H9 (cell line): ENCODE measurements around the gene FAT2. TPM values are rescaled to one million over a fixed set of nuclear protein-coding genes. Genes with fewer than 3 reads are reported as not detected.

Source experiments
- DNase-seq: peaks from one replicate; pipeline ENCODE4 v3.0.0-alpha.2; 2017
- H2AFZ ChIP-seq: one replicate; pipeline ENCODE4 v1.6.1; 2013; ENCODE audit warnings: mild to moderate bottlenecking, low read length, control low read depth, moderate library complexity
- H2AK5ac ChIP-seq: 2 replicates; pipeline ENCODE4 v1.6.1; 2013; ENCODE audit warnings: low read length, control low read depth, mixed read lengths; ENCODE audit not compliant: insufficient read length
- H2BK120ac ChIP-seq: one replicate; pipeline ENCODE4 v1.6.1; 2013; ENCODE audit warnings: low read depth, mild to moderate bottlenecking, low read length, control low read depth, inconsistent platforms; ENCODE audit not compliant: poor library complexity, severe bottlenecking
- H2BK12ac ChIP-seq: 2 replicates; pipeline ENCODE4 v1.6.1; 2013; ENCODE audit warnings: low read length, control low read depth, mixed read lengths, low read depth; ENCODE audit not compliant: insufficient read length
- H2BK15ac ChIP-seq: 2 replicates; pipeline ENCODE4 v1.6.1; 2013; ENCODE audit warnings: low read depth, low read length, control low read depth
- H2BK20ac ChIP-seq: one replicate; pipeline ENCODE4 v1.6.1; 2013; ENCODE audit warnings: low read depth, mild to moderate bottlenecking, low read length, control low read depth, inconsistent platforms; ENCODE audit not compliant: poor library complexity, severe bottlenecking
- H2BK5ac ChIP-seq: 2 replicates; pipeline ENCODE4 v1.6.1; 2013; ENCODE audit warnings: low read length, control low read depth, mixed read lengths; ENCODE audit not compliant: insufficient read length
- H3K14ac ChIP-seq: 2 replicates; pipeline ENCODE4 v1.6.1; 2013; ENCODE audit warnings: low read length, control low read depth; ENCODE audit not compliant: insufficient read depth
- H3K18ac ChIP-seq: 2 replicates; pipeline ENCODE4 v1.6.1; 2013; ENCODE audit warnings: low read depth, mild to moderate bottlenecking, mixed read lengths, low read length, control low read depth; ENCODE audit not compliant: insufficient read length
- H3K23ac ChIP-seq: 2 replicates; pipeline ENCODE4 v1.6.1; 2013; ENCODE audit warnings: low read length, control low read depth, mixed read lengths, low read depth; ENCODE audit not compliant: insufficient read length
- H3K23me2 ChIP-seq: 2 replicates; pipeline ENCODE4 v1.6.1; 2013; ENCODE audit warnings: low read depth, mild to moderate bottlenecking, mixed read lengths, low read length, control low read depth; ENCODE audit not compliant: insufficient read length, poor library complexity, severe bottlenecking
- H3K27ac ChIP-seq: 2 replicates; pipeline ENCODE4 v1.5.1; 2013; ENCODE audit warnings: low read length, control low read depth, mixed read lengths, low read depth; ENCODE audit not compliant: insufficient read length
- H3K27me3 ChIP-seq: 2 replicates; pipeline ENCODE4 v1.6.1; 2013; ENCODE audit warnings: low read length, control low read depth, inconsistent platforms; ENCODE audit not compliant: insufficient read depth
- H3K4ac ChIP-seq: 2 replicates; pipeline ENCODE4 v1.6.1; 2013; ENCODE audit warnings: low read depth, mild to moderate bottlenecking, control low read depth, inconsistent platforms, low read length, moderate library complexity
- H3K4me1 ChIP-seq: 2 replicates; pipeline ENCODE4 v1.6.1; 2013; ENCODE audit warnings: low read length, control low read depth, inconsistent platforms; ENCODE audit not compliant: insufficient read depth
- H3K4me2 ChIP-seq: 2 replicates; pipeline ENCODE4 v1.6.1; 2013; ENCODE audit warnings: low read length, control low read depth, mixed read lengths; ENCODE audit not compliant: insufficient read length, insufficient read depth
- H3K56ac ChIP-seq: 2 replicates; pipeline ENCODE4 v1.6.1; 2013; ENCODE audit warnings: low read depth, mild to moderate bottlenecking, mixed read lengths, low read length, control low read depth; ENCODE audit not compliant: insufficient read length
- H3K79me1 ChIP-seq: 2 replicates; pipeline ENCODE4 v1.6.1; 2013; ENCODE audit warnings: low read depth, mild to moderate bottlenecking, moderate library complexity, low read length, control low read depth, inconsistent platforms; ENCODE audit not compliant: insufficient read depth, poor library complexity, severe bottlenecking
- H3K79me2 ChIP-seq: 2 replicates; pipeline ENCODE4 v1.6.1; 2013; ENCODE audit warnings: low read length, control low read depth, inconsistent platforms; ENCODE audit not compliant: insufficient read depth
- H3K9ac ChIP-seq: 2 replicates; pipeline ENCODE4 v1.6.1; 2013; ENCODE audit warnings: low read length, control low read depth, mixed read lengths; ENCODE audit not compliant: insufficient read length; ENCODE audit errors: extremely low read depth
- H3K9me3 ChIP-seq: one replicate; pipeline ENCODE4 v1.6.1; 2013; ENCODE audit warnings: low read depth, low read length, inconsistent platforms; ENCODE audit not compliant: control insufficient read depth
- H3T11ph ChIP-seq: one replicate; pipeline ENCODE4 v1.6.1; 2013; ENCODE audit warnings: mild to moderate bottlenecking, low read length, control low read depth, inconsistent platforms
- H4K20me1 ChIP-seq: one replicate; pipeline ENCODE4 v1.6.1; 2013; ENCODE audit not compliant: control insufficient read depth, insufficient read length, insufficient read depth
- H4K5ac ChIP-seq: 2 replicates; pipeline ENCODE4 v1.6.1; 2013; ENCODE audit warnings: low read depth, mild to moderate bottlenecking, mixed read lengths, low read length, control low read depth; ENCODE audit not compliant: insufficient read length
- H4K8ac ChIP-seq: replicated peaks from 2 replicates; pipeline ENCODE4 v1.6.1; 2013; ENCODE audit warnings: low read length, control low read depth, mixed read lengths, low read depth; ENCODE audit not compliant: insufficient read length
- H4K91ac ChIP-seq: 2 replicates; pipeline ENCODE4 v1.6.1; 2013; ENCODE audit warnings: low read depth, mild to moderate bottlenecking, moderate library complexity, mixed read lengths, low read length, control low read depth; ENCODE audit not compliant: insufficient read length
- H3K27ac Mint-ChIP-seq, 3 experiments: 2 replicates in 2 of 3; 3 replicates in 1 of 3; pipeline ENCODE4 v1.8.0; 2020 to 2021; ENCODE audit warnings: mixed read lengths in 3 of 3, mild to moderate bottlenecking in 1 of 3, moderate library complexity in 1 of 3
- H3K27me3 Mint-ChIP-seq: 2 replicates; pipeline ENCODE4 v1.8.0; 2021; ENCODE audit warnings: low read depth, mild to moderate bottlenecking, moderate library complexity, mixed read lengths
- H3K36me3 Mint-ChIP-seq, 3 experiments: 2 replicates in 2 of 3; 3 replicates in 1 of 3; pipeline ENCODE4 v1.8.0; 2020 to 2021; ENCODE audit warnings: low read depth in 3 of 3, mixed read lengths in 3 of 3; ENCODE audit not compliant: insufficient read depth in 1 of 3
- H3K4me1 Mint-ChIP-seq, 2 experiments: 2 replicates each; pipeline ENCODE4 v1.8.0; 2020; ENCODE audit warnings: mixed read lengths in 2 of 2
- H3K4me3 Mint-ChIP-seq, 2 experiments: 2 replicates in 1 of 2; 3 replicates in 1 of 2; pipeline ENCODE4 v1.8.0; 2020 to 2021; ENCODE audit warnings: mild to moderate bottlenecking in 2 of 2, mixed read lengths in 2 of 2, moderate library complexity in 1 of 2
- H3K9me3 Mint-ChIP-seq, 2 experiments: 2 replicates in 1 of 2; 3 replicates in 1 of 2; pipeline ENCODE4 v1.8.0; 2020; ENCODE audit warnings: mild to moderate bottlenecking in 2 of 2, mixed read lengths in 2 of 2, moderate library complexity in 1 of 2
- WGBS: extraction: QIAGEN DNeasy Blood & Tissue Kit; methylation state at CpG from one replicate; pipeline ENCODE4 v1.1.7; 2013; ENCODE audit warnings: missing lambda C conversion rate, low lambda C conversion rate, mixed read lengths; ENCODE audit not compliant: insufficient read length; ENCODE audit errors: extremely low coverage; 5-methylcytosine and 5-hydroxymethylcytosine counted together
- total RNA-seq: library from RNA; stranded (reverse); gene quantifications from 2 replicates; pipeline ENCODE4 v1.2.1, GENCODE V29; 2021
- TF ChIP-seq, protein P1 (sequence below): fragments of 200-600 bp; sonication (generic); conservative IDR thresholded peaks from 3 replicates; pipeline ENCODE4 v1.8.0; 2021; ENCODE audit warnings: antibody characterized with exemption, mild to moderate bottlenecking

Gene FAT2
- total RNA-seq, 1 experiment from 2014 or later: 0.15 TPM

DNA sequence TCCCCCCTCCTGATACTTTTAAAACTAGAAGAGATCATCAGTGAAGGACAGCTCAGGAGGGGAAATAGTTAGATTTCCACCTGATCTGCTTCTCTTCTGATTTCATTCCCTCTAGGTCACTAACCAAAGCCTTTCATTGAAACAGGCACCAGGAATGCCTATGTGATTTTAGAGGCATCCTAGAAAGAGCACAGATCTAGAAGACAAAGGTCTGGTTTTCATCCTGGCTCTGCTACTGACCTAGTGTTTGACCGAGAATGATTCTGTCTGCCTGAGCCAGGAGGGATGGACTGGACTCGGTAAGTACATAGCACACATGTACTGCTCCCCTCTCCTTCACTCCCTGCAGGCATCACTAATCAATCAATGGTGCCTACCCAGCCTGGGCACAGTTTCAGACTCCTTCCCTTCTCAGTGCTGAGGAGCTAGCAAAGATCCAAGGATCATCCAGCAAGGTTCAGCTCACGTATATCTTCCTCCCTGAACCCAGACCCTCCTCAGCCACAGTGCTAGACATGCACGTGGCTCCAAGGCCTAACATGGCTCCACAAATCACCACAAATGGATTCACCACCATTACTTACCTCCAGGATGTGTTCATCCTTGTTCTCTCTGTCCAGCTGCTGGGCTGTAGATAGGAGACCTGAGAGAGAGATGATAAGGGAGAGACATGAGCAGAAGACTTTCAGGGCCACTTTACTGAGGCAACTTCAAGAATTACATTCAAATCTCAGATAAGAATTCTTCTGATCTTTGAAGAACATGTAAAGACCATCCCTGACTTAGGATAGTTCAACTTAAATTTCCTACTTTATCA lies 35.2 kb downstream of the FAT2 start:
- Histone ChIP-seq H3K4me1 (no peaks in the 10 kb centered on the region), H4K91ac (no peak overlapping the region), H3K18ac (no peak overlapping the region), H3K27ac (no peak overlapping the region), H2BK12ac (no peak overlapping the region), H3K14ac (no peak overlapping the region), H3K9me3 (no peaks in the 10 kb centered on the region), H2AFZ (no peak overlapping the region), H3K23ac (no peak overlapping the region), H4K5ac (no peak overlapping the region), H3K79me2 (no peaks in the 10 kb centered on the region), H4K8ac (no peak overlapping the region), H3T11ph (no peak overlapping the region), H3K56ac (no peak overlapping the region), H3K23me2 (no peaks in the 10 kb centered on the region), H2AK5ac (no peak overlapping the region), H4K20me1 (no peaks in the 10 kb centered on the region), H3K4ac (no peak overlapping the region), H3K4me2 (no peak overlapping the region), H2BK120ac (no peak overlapping the region), H2BK20ac (no peak overlapping the region), H2BK5ac (no peak overlapping the region), H3K27me3 (no peaks in the 10 kb centered on the region), H3K9ac (no peak overlapping the region), H2BK15ac (no peak overlapping the region), H3K79me1 (no peaks in the 10 kb centered on the region)
- Mint-ChIP-seq H3K36me3 (no peaks in the 10 kb centered on the region), H3K9me3 (no peaks in the 10 kb centered on the region), H3K4me3 (no peak overlapping the region), H3K27me3 (peaks cover 5% of the 10 kb centered on the region; the same call in 1 of the 2 replicates), H3K4me1 (peaks cover 0 to 2% of the 10 kb centered on the region in 2 experiments; a peak in 1 of 4 replicates), H3K27ac (no peak overlapping the region)
- TF ChIP-seq, protein P1, sequence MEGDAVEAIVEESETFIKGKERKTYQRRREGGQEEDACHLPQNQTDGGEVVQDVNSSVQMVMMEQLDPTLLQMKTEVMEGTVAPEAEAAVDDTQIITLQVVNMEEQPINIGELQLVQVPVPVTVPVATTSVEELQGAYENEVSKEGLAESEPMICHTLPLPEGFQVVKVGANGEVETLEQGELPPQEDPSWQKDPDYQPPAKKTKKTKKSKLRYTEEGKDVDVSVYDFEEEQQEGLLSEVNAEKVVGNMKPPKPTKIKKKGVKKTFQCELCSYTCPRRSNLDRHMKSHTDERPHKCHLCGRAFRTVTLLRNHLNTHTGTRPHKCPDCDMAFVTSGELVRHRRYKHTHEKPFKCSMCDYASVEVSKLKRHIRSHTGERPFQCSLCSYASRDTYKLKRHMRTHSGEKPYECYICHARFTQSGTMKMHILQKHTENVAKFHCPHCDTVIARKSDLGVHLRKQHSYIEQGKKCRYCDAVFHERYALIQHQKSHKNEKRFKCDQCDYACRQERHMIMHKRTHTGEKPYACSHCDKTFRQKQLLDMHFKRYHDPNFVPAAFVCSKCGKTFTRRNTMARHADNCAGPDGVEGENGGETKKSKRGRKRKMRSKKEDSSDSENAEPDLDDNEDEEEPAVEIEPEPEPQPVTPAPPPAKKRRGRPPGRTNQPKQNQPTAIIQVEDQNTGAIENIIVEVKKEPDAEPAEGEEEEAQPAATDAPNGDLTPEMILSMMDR: no peak
- no CpG with 5 or more reads among the region's 4 CpGs for WGBS
- no peak for DNase-seq
